NOMO-1 (cell line): ENCODE data around the gene CDH4.

Experiments
- DNase-seq, 2 experiments: peaks; one replicate each; lab custom pipeline; 2025; ENCODE audit not compliant: unreplicated experiment in 2 of 2; lab: John Stamatoyannopoulos, UW

The CDH4 gene

DNA sequence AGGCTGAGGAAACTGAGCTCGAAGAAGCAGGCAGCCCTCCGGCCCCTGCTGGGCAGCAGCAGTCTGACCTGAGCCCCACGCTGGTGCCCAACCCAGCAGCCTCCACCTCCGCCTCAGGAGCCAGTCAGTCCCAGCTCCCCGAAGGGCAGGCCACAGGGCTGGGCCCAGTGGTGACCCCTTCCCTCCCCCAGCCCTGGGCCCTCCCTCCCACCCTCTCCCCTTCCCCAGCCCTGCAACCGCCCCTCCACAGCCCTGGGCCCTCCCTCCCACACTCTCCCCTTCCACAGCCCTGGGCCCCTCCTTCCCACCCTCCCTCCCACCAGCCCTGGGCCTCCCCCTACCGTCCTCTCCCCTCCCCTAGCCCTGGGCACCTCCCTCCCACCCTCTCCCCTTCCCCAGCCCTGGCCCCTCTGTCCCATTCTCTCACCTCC lies 698.6 kb downstream of the CDH4 start:
- no peak for DNase-seq

DNA sequence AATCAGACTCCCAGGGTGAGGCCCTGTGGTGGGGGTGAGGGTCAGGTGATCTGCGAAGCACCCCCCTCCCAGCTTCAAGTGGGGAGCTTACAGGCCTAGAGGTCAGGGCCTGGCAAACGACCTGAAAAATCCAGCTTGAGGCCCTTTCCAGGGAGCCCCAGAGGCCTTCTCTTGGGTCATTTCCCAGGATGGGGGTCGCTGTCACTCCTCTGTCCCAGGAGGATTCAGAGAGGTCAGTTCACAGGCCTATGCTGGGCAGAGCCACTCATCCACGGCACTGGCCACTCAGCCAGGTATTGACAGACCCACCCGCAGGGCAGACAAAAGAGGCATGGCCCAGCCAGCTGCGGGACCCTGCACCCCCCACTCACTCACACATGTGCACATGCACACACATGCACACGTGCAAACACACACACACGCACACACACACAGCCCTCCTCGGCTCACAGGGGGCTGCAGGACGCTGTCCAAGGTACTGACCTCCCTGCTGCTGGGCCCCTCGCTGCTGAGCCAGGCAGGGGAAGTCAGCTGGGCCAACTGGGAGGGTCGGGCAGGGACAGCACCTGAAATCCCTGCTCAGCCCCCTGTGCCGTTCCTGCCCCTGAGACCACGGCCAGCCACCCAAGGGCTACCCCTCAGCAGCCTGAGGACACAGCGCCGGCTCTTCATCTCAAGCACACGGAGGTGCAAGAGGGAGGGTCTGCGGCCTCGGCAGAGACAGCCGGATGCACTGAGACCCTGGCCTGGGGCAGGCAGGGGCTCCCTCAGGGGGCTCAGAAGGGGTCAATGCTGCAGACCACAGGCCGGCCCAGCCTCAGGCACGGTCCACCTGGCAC lies 699.9 kb downstream of the CDH4 start:
- DNase-seq, result no peak

DNA sequence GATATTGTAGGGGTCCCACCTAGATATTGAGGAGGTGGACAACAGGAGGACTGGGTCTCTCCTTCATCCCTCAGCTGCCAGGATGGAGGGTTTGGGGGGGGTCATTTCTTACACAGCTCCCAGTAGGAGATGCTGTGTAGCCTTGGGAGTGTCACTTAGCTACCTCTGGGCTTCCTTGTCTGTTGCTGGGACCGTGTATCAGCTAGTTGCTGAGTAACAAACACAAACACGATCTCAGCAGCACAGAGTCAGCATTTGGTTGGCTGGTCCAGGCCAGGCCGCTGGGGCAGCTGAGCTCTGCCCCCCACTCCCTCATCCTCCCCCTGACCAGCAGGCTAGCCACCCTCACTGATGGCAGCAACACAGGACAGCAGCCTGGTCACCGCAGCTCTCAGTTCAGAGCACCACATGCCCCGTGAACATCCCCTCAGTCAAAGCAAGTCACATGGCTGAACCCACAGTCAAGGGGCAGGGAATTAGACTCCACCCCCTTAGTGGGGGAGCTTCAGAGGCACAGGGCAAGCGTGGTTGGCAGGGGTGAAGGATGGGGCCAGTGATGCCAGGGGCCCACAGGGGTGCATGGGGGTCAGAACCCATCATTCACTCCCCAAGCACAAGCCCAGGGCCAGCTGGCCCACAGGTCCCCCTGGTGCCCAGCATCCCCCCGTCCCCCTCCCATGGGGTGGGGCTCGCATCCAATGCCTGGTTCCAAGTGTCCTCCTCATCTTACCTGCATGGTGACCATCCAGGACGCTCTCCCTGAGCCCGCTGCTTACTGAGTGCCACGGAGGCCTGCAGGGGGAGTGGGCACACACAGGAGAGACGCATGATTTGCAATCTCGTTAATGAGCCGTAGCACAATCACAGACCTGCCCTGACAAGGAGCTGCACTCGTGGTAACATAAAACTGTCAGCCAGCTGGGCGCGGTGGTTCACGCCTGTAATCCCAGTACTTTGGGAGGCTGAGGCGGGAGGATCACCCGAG lies 701.3 kb downstream of the CDH4 start:
- DNase-seq, result no peak

DNA sequence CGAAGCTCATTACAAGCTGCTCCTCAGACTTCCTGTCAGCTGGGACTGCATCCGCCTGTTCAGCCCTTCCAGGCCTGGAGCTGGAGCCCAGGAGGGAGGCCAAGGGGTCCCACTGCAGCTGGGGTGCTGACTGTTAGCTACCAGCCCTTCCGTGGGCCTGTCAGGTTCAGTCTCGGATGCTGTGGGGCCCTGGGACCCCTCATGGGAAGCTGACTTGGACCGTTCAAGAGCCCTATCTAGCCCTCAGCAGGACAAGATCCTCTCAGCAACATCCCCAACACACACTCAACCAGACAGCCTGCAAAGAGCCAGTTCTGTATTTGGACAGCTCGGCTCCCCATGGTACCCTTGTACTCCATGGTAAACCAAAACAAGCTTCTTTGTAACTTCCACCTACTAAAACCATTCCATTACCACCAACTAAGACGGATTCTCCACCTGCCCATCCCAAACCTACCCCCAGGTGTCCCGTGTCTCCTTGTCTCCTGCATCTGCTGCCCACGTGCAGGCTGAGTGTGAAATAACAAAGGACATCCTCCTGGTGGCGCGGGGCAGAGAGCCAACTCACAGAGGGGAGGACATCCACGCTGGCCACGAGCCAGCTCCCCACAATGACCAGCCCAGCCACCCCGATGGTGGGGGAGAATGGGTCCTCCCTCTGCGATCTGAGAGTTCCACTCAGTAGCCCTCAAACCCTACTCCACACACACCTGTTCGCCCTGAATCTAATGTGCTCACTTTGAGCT lies 702.4 kb downstream of the CDH4 start:
- no peak for DNase-seq

DNA sequence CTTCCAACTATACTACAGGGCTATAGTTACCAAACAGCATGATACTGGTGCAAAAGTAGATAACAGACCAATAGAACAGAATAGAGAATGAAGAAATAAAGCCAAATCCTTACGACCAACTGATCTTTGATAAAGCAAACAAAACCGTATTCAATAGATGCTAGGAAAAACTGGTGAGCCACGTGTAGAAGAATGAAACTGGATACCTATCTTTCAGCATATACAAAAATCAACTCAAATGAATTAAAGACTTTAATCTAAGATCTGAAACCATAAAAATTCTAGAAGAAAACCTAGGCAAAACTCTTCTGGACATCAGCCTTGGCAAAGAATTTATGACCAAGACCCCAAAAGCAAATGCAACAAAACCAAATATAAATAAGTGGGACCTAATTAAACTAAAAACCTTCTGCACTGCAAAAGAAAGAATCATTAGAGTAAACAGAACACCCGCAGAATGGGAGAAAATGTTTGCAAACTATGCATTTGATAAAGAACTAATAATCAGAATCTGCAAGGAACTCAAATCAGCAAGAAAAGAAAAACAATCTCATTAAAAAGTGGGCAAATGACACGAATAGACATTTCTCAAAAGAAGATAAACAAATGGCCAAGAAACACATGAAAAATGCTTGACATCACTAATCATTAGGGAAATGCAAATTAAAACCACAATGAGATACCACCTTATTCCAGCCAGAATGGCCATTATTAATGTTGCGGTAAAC lies 703.8 kb downstream of the CDH4 start:
- no peak for DNase-seq

DNA sequence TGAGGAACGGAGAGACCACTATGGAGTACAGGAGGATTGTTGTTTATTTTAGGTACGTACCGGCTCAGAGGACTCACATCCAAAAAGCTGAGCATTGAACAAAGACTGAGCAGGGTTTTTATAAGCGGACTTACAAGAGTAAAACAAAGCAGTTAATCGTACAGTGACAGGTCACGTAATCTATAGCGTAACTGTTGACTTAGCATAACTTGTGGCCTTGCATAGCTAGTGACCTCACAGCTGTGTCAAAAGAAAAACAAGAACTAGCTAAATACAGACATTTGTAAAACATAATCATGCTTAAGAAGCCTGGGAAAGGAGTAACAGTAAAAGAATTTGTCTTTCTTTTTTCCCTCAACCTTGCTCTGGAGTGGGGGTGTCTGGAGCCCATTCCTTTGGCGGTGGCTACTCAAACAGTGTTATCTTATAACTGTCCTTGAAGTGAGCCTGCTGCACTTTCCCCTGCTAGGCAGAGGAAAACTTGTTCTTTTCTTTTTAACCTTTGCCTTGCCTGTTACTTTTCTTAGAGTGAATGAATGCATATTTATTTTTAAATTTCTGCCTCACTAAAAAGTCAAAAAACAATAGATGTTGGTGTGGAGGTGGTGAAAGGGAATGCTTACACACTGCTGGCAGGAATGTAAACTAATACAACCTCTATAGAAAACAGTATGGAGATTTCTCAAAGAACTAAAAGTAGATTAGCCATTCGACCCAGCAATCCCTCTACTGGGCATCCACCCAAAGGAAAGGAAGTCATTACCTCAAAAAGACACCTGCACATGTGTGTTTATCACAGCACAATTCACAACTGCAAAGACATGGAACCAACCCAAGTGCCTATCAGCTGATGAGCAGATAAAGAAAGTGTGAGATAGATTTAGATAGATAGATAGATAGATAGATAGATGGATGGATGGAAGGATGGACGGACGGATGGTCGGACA lies 704.6 kb downstream of the CDH4 start:
- no peak for DNase-seq

DNA sequence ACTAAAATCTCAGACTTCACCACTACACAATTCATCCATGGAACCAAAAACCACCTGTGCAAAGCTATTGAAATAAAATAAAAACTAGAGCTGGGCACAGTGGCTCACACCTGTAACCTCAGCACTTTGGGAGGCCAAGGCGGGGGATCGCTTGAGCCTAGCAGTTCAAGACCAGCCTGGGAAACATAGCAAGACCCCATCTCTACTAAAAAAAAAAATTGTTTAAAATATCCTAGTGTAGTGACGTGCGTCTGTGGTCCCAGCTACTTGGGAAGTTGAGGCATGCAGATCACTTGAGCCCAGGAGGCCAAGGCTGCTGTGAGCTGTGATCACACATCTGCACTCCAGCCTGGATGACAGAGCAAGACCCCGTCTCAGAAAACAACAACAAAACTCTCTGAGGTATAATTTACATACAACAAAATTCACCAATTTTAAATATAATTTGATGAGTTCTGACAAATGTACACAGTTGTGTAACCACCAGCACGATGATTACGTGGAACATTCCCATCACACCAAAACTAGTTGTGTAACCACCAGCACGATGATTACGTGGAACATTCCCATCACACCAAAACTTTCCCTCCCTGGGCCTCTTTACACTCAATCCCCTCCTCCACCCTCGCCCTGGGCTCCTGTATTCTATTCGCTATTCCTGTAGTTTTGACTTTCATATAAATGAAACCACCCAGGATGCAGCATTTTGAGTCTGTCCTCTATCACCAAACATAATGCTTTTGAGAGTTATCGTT lies 706.1 kb downstream of the CDH4 start:
- DNase-seq, result no peak

DNA sequence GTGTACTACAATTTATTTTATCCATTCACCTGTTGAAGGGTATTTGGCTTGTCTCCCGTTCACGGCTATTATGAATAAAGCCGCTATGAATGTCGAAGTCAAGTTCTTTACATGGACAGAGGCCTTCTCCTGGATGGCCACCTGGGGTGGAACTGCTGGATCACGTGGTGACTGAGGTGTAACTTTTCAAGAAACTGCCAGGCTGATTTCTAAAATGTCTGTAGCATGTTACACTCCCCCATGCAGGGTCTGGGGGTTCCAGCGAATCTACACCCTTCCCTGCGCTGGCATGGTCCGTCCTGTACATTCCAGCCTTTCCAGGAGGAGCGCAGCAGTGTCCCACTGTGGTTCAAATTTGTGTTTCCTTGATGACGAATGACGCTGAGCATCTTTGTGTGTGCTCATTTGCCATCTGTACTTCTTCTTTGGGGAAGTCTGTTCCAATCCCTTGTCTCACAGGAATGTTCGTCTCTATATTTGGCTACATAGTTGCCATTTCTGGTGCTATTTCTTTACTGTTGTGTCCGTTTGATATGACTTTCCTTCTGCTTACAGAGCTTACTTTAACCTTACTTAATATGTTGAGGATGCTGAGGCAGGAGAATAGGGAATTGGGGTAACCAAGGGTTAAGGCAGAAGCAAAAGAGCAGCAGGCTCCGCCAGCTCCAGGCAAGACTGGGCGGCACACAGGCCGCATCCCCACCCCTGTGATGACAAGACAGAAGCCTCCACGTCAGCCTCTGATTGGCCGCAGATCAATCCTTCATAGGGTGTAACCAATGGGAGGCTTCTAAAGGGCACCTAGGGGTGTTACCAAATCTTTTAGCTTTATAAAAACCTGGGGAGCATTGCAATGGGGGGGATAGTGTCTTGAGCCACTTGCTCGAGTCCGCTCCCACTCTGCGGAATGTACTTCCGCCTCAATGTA lies 707.0 kb downstream of the CDH4 start:
- DNase-seq, result no peak

DNA sequence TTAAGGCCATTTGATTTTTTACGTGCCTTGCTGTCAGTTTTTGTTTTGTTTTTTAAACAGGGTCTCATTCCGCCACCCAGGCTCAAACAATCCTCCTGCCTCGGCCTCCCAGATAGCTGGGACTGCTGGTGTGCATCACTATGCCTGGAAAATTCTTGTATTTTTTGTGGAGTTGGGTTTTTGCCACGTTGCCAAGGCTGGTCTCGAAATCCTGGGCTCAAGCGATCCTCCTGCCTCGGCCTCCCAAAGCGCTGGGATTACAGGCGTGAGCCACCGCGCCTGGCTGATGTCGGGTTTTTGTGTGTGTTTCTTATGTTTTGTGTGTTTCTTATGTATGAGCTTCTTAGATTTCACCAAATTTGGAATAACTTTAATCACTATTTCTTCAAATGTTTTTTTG lies 708.8 kb downstream of the CDH4 start:
- DNase-seq, result no peak

DNA sequence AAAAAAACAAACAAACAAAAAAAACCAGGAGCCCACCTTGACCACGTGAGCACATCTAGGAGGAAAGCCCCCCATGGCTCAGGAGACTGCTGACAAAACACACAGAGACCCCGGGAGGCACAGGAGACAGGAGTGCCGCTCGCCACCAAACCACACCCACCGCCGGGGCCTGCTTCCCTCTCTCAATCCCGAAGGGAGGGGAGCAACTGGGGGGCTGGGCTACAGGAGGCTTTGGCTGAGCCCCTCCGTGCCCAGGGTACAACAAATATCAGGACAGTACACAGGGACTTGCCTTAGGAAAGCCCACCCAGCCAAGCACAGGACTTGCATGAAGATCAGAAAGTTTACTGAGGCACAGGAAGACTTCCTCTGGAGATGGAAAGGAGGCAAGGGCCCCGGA lies 711.1 kb downstream of the CDH4 start:
- DNase-seq, result no peak

DNA sequence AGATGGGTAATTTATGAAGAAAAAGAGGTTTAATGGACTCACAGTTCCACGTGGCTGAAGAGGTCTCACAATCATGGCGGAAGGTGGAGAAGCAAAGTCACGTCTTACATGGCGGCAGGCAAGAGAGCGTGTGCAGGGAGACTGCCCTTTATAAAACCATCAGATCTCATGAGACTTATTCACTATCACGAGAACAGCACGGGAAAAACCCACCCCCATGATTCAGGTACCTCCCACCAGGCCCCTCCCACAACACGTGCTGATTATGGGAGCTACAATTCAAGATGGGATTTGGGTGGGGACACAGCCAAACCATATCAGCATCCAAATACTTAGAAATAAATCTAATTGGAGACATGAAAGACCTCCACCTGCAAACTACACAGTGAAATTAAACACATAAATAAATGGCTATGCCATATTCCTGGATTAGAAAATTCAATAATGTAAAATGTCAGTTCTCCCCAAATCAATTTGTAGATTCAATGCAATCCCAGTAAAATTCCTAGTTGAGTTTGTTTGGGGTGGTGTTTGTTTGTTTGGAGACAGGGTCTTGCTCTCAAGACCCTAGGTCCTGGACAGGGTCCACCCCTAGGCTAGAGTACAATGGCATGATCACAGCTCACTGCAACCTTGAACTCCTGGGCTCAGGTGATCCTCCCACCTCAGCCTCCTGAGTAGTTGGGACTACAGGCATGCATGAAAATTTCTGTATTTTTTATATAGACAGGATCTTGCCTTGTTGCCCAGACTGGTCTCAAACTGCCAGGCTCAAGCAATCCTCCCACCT lies 712.0 kb downstream of the CDH4 start:
- DNase-seq, result no peak

DNA sequence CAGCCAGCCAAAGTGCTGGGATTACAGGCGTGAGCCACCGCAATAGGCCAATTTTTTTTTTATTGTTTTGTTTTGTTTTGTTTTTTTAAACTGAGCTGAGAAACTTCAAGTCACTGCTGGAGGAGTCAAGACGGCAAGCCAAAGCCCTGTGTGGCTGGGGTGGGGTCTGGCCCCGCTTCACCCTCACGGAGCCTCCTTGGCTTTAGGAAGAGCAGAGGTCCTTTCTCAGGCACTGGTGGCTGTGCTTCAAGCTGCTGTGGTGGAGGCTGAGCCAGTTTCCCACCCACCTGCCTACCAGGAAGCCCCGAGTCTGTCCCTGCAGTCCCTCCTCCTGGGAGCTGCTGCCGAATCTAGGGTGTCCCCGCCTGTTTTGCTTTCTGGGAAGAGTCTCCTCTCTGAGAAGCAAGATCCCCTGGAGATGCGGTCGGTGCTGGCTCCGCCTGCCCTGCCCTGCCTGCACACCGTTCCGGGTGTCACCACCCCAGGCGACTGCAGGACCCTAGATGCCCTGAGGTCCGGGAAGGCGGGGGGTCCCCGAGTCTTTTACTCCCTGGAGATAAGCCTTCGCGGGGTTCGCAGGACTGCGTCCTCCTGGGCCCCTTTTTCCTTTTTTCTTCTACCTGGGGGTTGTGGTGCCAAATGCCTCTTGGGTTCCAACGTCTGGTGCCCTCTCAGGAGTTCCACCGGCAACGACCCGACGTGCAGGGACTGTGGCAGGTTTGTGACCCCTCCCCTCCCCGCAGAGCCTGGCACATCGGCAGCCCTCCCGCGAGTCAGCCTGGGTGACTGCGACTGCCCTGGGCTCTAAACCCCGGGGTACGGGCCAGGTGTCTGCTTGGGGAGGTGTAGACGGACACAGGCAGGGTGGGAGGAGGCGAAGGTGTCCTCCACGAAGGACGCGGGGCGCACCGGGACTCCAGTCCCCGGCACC lies 712.9 kb downstream of the CDH4 start:
- no peak for DNase-seq

DNA sequence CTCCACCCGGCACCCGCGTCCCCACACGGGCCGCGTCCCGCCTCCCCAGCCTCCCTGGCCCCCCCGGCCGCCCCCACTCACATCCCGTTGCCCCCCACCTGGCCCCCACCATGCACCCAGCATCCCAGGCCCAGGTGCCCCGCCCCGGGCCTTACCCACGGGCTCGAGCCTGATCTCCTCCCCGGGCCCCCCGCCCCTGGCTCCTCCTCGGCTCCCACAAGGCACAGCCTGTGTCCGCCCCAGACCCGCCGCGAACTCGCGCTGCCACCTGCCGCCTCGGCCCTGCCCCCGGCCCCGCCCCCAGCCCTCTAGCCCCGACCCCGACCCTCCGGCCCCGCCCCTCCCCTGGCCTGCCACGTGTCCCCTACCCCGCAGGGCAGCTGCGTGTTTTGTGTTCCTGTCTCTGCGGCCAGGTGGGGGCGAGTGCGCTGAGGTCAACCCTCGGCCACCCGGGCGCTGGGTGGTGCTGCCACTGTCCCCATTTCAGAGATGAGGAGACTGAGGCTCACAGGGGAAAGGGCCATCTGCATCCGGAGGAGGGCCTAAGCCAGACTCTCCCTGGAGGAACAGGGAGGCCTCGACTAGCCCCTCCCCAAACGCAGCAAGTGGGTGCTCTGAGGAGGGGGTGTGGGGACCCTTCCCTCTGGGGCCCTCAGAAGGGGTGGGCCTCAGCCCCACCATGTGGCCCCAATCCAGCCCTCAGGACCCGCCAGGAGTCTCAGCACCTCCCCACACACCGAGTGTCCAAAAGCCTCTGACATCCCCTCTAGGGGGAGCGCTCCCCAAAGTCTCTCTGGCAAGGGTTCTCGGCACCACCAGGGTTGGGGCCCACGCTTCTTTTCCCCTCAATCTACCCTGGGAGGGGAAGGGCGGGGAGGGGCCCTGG lies 713.8 kb downstream of the CDH4 start:
- no peak for DNase-seq

DNA sequence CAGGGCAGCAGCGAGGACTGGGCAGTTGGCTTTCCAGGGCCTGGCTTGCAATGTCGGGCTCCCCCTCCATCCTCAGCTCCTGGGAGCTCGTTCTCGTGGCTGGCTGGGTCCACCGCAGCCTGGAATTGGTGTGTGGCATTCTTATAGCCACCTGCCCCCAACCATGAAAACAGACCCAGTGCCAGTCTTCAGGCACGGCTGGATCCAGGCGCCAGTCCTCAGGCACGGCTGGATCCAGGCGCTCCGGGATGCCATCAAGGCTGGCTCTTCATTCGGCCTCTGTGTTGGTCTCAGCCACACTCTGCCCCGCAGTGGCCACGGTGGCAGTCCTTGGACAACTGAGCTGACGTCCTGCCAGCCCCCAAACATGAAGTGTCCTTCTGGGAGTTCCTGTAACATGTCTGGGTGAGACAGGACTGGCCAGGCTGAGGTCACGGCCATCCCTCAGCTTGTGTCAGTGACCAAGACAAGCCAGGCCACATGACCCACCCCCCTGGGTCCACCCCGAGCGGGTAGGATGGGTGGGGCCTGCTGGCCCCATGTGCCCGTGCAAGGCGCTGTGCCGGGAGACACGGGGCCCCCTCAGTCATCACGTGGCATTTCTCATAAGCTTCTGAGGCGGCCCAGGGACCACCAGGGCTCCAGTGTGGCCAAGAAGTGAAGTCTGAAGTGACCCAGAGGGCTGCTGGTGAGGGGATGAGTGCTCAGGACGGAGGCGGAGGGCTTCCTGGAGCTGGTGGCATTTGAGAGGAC lies 714.6 kb downstream of the CDH4 start:
- DNase-seq, result no peak
